Endothelial cell of umbilical vein (primary cell): ENCODE data around the gene SLC8A1. TPM values are rescaled to one million over a fixed set of nuclear protein-coding genes. Genes with fewer than 3 reads are reported as not detected.

Experiments
- BruUV-seq: library from RNA; stranded (reverse); fragments of 400-500 nt; replicated peaks from 2 replicates; lab custom pipeline; 2021; lab: Mats Ljungman, UMichigan
- CTCF ChIA-PET: fragments of 300-600, 350-600 bp; sonication (Branson Sonifier 250); formaldehyde crosslinking; loops from one replicate; lab custom pipeline; 2021; ENCODE audit warnings: antibody characterized with exemption, inconsistent platforms; lab: Charles Lee
- POLR2A ChIA-PET: fragments of 300-600, 350-600 bp; sonication (Branson Sonifier 250); formaldehyde crosslinking; loops from one replicate; lab custom pipeline; 2021; ENCODE audit warnings: antibody characterized with exemption, inconsistent platforms; lab: Charles Lee
- DNase-seq: peaks from one replicate; pipeline ENCODE4 v3.0.0-alpha.2; 2011; ENCODE audit warnings: low read depth, low spot score
- FAIRE-seq: peaks from 2 replicates; lab custom pipeline; 2011; peaks lifted over from hg19 to GRCh38; lab: Jason Lieb, UNC
- H2AFZ ChIP-seq: 2 replicates; pipeline ENCODE4 v1.6.0; 2012; ENCODE audit warnings: low read depth, low read length, control low read depth, inconsistent platforms
- H3K27ac ChIP-seq: 2 replicates; pipeline ENCODE4 v1.5.1; 2011; ENCODE audit warnings: low read depth, mild to moderate bottlenecking, control low read depth, low read length, moderate library complexity; ENCODE audit not compliant: insufficient read depth
- H3K27me3 ChIP-seq, 2 experiments: 2 replicates each; pipeline versions ENCODE4 v1.6.0 to v1.6.1; 2011; ENCODE audit warnings: low read length in 2 of 2, mixed read lengths in 1 of 2; ENCODE audit not compliant: control insufficient read depth in 2 of 2, insufficient read depth in 2 of 2
- H3K36me3 ChIP-seq, 2 experiments: 2 replicates in 1 of 2; 3 replicates in 1 of 2; pipeline ENCODE4 v1.5.1; 2011; ENCODE audit warnings: low read length in 2 of 2, mild to moderate bottlenecking in 1 of 2, moderate library complexity in 1 of 2; ENCODE audit not compliant: control insufficient read depth in 2 of 2, insufficient read depth in 2 of 2; ENCODE audit errors: extremely low read depth in 1 of 2
- H3K4me1 ChIP-seq: 3 replicates; pipeline ENCODE4 v1.5.1; 2011; ENCODE audit warnings: mild to moderate bottlenecking, low read length; ENCODE audit not compliant: control insufficient read depth, insufficient read depth; ENCODE audit errors: extremely low read depth
- H3K4me2 ChIP-seq: 2 replicates; pipeline ENCODE4 v1.6.1; 2011; ENCODE audit warnings: low read length, control low read depth, mixed read lengths; ENCODE audit not compliant: insufficient read depth
- H3K4me3 ChIP-seq, 3 experiments: fragments of 200-600 bp in 1 of 3; sonication (generic), shearing (Covaris generic) in 1 of 3; replicated peaks in 1 of 3; 2 replicates each; pipeline ENCODE4 v1.5.1; 2011 to 2016; ENCODE audit warnings: control low read depth in 3 of 3, low read length in 3 of 3, mild to moderate bottlenecking in 2 of 3, inconsistent platforms in 1 of 3, low read depth in 1 of 3, moderate library complexity in 1 of 3; ENCODE audit not compliant: insufficient read depth in 1 of 3
- H3K79me2 ChIP-seq: 2 replicates; pipeline ENCODE4 v1.6.0; 2012; ENCODE audit warnings: low read length, inconsistent platforms; ENCODE audit not compliant: control insufficient read depth, insufficient read depth
- H3K9ac ChIP-seq: replicated peaks from 2 replicates; pipeline ENCODE3; 2011; ENCODE audit warnings: low read length, control low read depth; ENCODE audit not compliant: insufficient read depth; ENCODE audit errors: extremely low read depth
- H3K9me1 ChIP-seq: replicated peaks from 3 replicates; pipeline ENCODE4 v1.6.0; 2011; ENCODE audit warnings: mild to moderate bottlenecking, low read length; ENCODE audit not compliant: control insufficient read depth, insufficient read depth; ENCODE audit errors: extremely low read depth
- H3K9me3 ChIP-seq: replicated peaks from 2 replicates; pipeline ENCODE4 v1.5.1; 2012; ENCODE audit warnings: low read length, inconsistent platforms; ENCODE audit not compliant: control insufficient read depth, insufficient read depth
- H4K20me1 ChIP-seq: replicated peaks from 2 replicates; pipeline ENCODE3; 2011; ENCODE audit warnings: mild to moderate bottlenecking, low read length; ENCODE audit not compliant: control insufficient read depth, insufficient read depth; ENCODE audit errors: extremely low read depth
- CTCF ChIP-seq, 2 donors: IDR thresholded peaks; 1 replicate in 1 of 2; 2 replicates in 1 of 2; pipeline ENCODE4 v1.5.1; 2011; ENCODE audit warnings: low read length in 2 of 2, mild to moderate bottlenecking in 2 of 2, moderate library complexity in 2 of 2, control low read depth in 1 of 2, inconsistent platforms in 1 of 2, low read depth in 1 of 2; ENCODE audit not compliant: insufficient read depth in 1 of 2; ENCODE audit errors: extremely low read depth in 1 of 2
- EZH2 ChIP-seq: IDR thresholded peaks from 2 replicates; pipeline ENCODE4 v1.6.1; 2012; ENCODE audit warnings: borderline replicate concordance, low read depth, mild to moderate bottlenecking, moderate library complexity, low read length, inconsistent platforms; ENCODE audit not compliant: severe bottlenecking
- FOS ChIP-seq: IDR thresholded peaks from 2 replicates; pipeline ENCODE4 v1.6.1; 2011; ENCODE audit warnings: mild to moderate bottlenecking, low read length, moderate library complexity, borderline replicate concordance; ENCODE audit not compliant: insufficient read depth
- GATA2 ChIP-seq: IDR thresholded peaks from 2 replicates; pipeline ENCODE4 v1.7.0; 2011; ENCODE audit warnings: low read depth, mild to moderate bottlenecking, moderate library complexity, mixed read lengths, low read length; ENCODE audit not compliant: insufficient read length, insufficient read depth
- JUN ChIP-seq: IDR thresholded peaks from 2 replicates; pipeline ENCODE4 v1.6.1; 2011; ENCODE audit warnings: borderline replicate concordance, low read depth; ENCODE audit not compliant: insufficient read length, insufficient read depth
- MYC ChIP-seq: IDR thresholded peaks from one replicate; pipeline ENCODE4 v1.6.1; 2011; ENCODE audit warnings: mild to moderate bottlenecking, low read depth, low read length
- POLR2A ChIP-seq: IDR thresholded peaks from 2 replicates; pipeline ENCODE4 v1.6.1; 2012; ENCODE audit warnings: low read depth, mild to moderate bottlenecking, control low read depth, low read length
- POLR2AphosphoS5 ChIP-seq: IDR thresholded peaks from 2 replicates; pipeline ENCODE4 v1.6.1; 2012; ENCODE audit warnings: low read depth, mild to moderate bottlenecking, control low read depth, low read length, moderate library complexity; ENCODE audit not compliant: insufficient read depth
- dilution Hi-C: fragments of 300-500 bp; cut with MboI; formaldehyde crosslinking; loops from one replicate; pipeline ENCODE4 v1.15.0; 2019; ENCODE audit warnings: low sequenced_read_pairs; ENCODE audit not compliant: extremely low pct_ligation_motif_present
- intact Hi-C: fragments of 100-400 bp; cut with micrococcal nuclease; formaldehyde crosslinking; loops from one replicate; pipeline ENCODE4 v1.10.0; 2022
- polyA plus RNA-seq, 4 experiments: library from polyadenylated mRNA; depleted of rRNA in 3 of 4; stranded (reverse) in 3 of 4; unstranded in 1 of 4; fragments of >200 nt; gene quantifications; 2 replicates each; pipeline versions ENCODE4 v1.2.1 to v1.2.3, GENCODE V29; 2011 to 2012; ENCODE audit warnings: missing spikeins in 1 of 4
- total RNA-seq: library from RNA; stranded (reverse); gene quantifications from 2 replicates; pipeline ENCODE4 v1.2.3, GENCODE V29; 2021
- TF ChIP-seq, protein P1 (sequence below): IDR thresholded peaks from 2 replicates; pipeline ENCODE4 v1.6.1; 2011; ENCODE audit not compliant: insufficient read depth, insufficient read length

Gene SLC8A1
- total and polyA plus RNA-seq, 2 donors (not counting 3 experiments of a cell fraction or from before 2014, with no cell fraction given) = 0.19 to 1.8 TPM

GRCh38 chr2:40271094-40271493 is 180.8 kb downstream of the SLC8A1 start:
- TF ChIP-seq GATA2 (no peak), FOS (no peak), POLR2A (no peak), JUN (no peak), POLR2AphosphoS5 (no peak), CTCF (IDR thresholded peaks at IDR 0.05; ENCODE audit: extremely low read depth in 1 of 2, insufficient read depth in 1 of 2, low read depth in 1 of 2, low read length in 2 of 2) (no peak), MYC (no peak), EZH2 (no peak)
- TF ChIP-seq, protein P1, sequence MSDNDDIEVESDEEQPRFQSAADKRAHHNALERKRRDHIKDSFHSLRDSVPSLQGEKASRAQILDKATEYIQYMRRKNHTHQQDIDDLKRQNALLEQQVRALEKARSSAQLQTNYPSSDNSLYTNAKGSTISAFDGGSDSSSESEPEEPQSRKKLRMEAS = no peak
- Histone ChIP-seq H3K27me3 (no peaks in the 10 kb centered on the region), H3K36me3 (no peaks in the 10 kb centered on the region), H3K27ac (no peak overlapping the region), H3K79me2 (no peaks in the 10 kb centered on the region), H3K4me3 (no peak overlapping the region), H3K9me1 (no peaks in the 10 kb centered on the region), H2AFZ (no peak overlapping the region), H3K4me2 (no peak overlapping the region), H3K9ac (no peak overlapping the region), H3K9me3 (no peaks in the 10 kb centered on the region), H3K4me1 (no peaks in the 10 kb centered on the region), H4K20me1 (no peaks in the 10 kb centered on the region)
- DNase-seq (no peak), FAIRE-seq (no peak)
- BruUV-seq = no TSS peak
- intact Hi-C loops = no loop called here
- dilution Hi-C loops = no loop called here
- ChIA-PET CTCF (no interaction called here), POLR2A (no interaction called here)
